A204.1 (cell line): ENCODE data around the gene KRT9.

Experiments used
- FAIRE-seq: peaks from 2 replicates; lab custom pipeline; 2012; peaks lifted over from hg19 to GRCh38; lab: Jason Lieb, UNC

The KRT9 gene

GRCh38 chr17:41527063-41528023 is 44.5 kb downstream of the KRT9 start:
- no peak for FAIRE-seq

DNA sequence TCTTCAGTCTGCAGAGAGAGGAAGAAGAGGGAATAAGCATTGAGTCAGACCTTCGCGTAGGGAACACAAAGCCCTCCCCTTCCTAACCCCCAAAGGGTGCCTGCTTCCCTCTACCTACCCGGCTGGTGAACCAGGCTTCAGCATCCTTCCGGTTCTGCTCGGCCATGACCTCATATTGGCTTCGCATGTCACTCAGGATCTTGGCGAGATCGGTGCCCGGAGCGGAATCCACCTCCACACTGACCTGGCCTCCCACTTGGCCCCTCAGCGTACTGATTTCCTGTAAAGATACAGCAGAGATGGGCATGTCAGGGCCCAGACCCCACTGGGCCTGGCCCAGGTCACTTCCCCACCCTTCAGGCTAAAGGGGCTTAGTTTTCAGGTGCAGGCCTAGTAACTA is 47.6 kb downstream of the KRT9 start:
- no peak for FAIRE-seq

- no peak for FAIRE-seq
Observed at GRCh38 chr17:41523787-41524186, 48.1 kb downstream of the KRT9 start.

DNA sequence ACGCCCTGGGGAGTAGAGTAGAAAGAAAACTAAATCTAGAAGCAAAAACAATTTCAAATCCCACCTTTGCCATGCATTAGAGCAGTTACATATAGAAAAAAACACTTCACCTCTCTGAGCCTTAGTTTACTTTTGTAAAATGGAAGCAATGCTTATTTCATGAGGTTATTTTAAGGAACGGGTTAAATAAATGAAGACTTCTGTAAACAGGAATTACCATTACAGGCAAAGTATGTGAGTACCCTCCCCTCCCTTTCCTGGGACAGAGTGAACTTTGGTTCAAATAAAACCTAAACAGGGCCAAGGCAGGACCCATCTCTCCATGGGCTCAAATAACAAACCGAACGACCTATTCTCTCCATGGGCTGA is 48.6 kb downstream of the KRT9 start:
- FAIRE-seq = no peak

- FAIRE-seq = no peak
Observed at GRCh38 chr17:41522301-41523224, 49.3 kb downstream of the KRT9 start.

DNA sequence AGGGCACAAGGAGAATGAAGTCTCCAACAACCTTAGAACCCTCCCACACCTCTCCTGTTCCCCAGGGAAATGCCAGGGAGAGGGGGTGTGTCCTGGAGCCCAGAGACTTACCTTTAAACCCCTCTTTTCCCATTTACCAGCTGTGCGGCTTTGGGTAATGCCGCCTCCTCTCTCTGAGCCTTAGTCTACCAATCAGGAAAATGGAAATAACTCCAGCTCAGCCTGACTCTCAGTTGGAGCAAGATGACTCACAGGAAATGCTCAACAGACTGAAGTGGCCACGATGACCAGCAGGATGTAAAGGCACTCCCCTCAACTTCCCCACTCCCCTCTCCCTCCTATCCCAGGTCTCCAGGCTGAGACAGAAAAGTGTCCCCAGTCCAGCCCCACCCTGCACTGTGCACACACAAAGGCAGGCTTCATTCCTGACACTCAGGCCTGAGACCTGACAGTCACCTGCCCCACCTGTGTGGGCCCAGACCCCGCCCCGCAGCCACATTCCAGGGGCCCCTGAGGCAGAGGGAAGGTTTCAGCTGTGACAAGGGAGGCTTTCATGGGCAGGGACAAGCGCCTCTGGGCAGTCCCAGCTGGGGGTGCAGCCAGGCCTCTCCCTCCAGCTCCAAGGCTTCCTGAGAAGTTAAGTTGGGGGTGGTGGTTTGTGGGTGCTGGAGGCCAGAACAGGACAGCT is 50.1 kb downstream of the KRT9 start:
- no peak for FAIRE-seq

- no peak for FAIRE-seq
Observed at GRCh38 chr17:41520821-41521521, 50.9 kb downstream of the KRT9 start.

- FAIRE-seq = no peak
Observed at GRCh38 chr17:41519501-41520224, 52.2 kb downstream of the KRT9 start.

DNA sequence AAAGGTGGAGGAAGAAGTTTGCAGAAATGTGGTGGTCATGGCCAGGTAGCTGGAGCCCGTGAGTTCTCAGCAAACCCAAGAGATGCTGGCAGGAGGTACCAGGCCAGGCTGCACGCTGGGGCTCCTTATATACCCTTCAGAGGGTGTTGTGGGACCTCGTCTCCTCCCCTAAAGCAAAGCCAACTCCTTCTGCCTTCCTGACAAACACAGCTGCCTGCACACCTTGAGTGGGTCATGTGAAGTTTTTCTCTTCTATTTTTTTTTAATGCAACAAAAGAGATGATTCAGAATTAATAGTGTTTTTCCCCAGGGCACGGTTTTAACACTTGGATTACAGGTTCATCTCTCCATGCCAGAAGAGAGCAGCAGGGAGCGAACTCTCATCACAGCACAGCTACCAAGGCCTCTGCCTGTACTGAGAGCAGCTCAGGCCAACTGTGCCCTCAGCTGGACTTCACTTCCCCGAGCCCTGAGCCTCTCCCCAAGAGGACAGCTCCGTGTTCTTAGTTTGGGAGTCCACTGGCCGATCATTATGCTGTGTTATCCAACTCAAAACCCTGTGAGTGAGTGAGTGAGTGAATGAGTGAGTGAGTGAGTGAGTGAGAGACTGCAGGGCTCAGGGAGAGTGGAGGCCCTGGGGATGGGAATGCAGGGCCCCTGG is 52.9 kb downstream of the KRT9 start, which contains the start of gene KRT15:
Gene KRT15 (minus strand): TSS at position 102 of the 661 bp plus-strand sequence. CDS start 63 bp downstream, at position 39.
- no peak for FAIRE-seq

GRCh38 chr17:41518031-41518430 is 53.8 kb downstream of the KRT9 start:
- no peak for FAIRE-seq

DNA sequence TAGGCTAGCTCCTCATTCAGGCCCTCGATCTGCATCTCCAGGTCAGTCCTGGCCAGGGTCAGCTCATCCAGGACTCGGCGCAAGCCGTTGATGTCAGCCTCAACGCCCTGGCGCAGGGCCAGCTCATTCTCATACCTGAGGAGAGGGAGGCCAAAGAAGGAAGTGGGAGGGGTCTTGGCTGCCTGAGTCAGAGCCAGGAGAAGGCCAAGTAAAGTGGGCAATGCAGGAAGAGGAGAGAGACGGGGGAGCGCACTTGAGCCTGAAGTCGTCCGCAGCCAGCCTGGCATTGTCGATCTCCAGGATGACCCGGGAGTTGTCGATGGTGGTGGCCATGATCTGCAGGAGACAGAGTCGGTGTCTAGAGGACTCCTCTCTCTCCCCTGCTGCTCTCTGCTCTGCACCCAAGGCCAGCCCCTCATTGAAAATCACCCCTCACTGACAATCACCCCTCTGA is 55.0 kb downstream of the KRT9 start:
- no peak for FAIRE-seq

GRCh38 chr17:41516147-41516829 is 55.6 kb downstream of the KRT9 start:
- FAIRE-seq = no peak
